Right forelimb (tissue), 1 donor: Measurements from ENCODE around the gene PLPP7.
"Not testable (repeated sequence)": the region's sequence is repeated elsewhere in the genome, so short reads cannot be mapped to it uniquely, and the experiment has no call there.

ENCODE experiments used
- DNase-seq: peaks from one replicate; pipeline ENCODE4 v3.0.0-alpha.2; 2018

The PLPP7 gene

DNA sequence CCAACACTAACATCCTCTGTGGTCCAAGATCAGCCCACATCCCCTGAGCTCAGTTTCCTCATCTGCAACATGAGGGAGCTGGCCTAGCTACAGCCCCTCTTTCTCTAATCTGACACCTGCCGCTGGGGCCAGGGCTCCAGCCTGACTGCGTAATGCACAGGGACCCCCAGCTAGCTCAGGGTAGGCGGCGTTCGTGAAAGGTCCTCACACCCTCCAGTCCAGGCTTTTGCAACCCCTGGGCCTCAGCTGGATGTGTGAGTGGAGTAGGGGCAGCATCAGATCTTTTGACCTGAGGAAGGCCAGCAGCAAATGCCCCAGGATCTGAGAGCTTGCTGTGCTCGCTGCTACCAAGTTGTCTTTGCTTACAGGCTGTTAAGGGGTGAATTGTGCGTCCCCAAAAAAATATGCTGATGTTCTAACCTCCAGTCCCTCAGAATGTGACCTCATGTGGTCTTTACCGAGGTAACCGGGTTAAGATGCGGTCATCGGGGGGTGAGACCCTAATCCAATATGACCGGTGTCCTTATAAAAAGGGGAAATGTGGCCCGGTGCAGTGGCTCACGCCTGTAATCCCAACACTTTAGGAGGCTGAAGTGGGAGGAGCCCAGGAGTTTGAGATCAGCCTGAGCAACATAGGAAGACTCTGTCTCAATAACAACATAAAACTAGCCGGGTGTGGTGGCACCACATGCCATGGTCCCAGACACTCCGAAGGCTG lies 47.8 kb downstream of the PLPP7 start:
- DNase-seq: peak; percentile 31

DNA sequence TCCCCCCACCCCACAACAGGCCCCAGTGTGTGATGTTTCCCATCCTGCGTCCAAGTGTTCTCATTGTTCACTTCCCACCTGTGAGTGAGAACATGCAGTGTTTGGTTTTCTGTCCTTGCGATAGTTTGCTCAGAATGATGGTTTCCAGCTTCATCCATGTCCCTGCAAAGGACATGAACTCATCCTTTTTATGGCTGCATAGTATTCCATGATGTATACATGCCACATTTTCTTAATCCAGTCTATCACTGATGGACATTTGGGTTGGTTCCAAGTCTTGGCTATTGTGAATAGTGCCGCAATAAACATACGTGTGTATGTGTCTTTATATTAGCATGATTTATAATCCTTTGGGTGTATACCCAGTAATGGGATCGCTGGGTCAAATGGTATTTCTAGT lies 49.7 kb downstream of the PLPP7 start:
- not testable (repeated sequence) for DNase-seq

DNA sequence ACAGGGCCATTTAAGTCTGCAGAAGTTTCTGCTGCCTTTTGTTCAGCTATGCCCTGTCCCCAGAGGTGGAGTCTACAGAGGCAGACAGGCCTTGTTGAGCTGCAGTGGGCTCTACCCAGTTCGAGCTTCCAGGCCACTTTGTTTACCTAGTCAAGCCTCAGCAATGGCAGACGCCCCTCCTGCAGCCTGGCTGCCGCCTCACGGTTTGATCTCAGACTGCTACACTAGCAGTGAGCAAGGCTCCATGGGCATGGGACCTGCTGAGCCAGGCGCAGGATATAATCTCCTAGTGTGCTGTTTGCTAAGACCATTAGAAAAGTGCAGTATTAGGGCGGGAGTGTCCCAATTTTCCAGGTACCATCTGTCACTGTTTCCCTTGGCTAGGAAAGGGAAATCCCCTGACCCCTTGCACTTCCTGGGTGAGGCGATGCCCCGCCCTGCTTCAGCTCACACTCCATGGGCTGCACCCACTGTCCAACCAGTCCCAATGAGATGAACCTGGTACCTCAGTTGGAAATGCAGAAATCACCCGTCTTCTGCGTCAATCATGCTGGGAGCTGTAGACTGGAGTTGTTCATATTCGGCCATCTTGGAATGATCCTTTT lies 55.5 kb downstream of the PLPP7 start:
- DNase-seq: not testable (repeated sequence)

DNA sequence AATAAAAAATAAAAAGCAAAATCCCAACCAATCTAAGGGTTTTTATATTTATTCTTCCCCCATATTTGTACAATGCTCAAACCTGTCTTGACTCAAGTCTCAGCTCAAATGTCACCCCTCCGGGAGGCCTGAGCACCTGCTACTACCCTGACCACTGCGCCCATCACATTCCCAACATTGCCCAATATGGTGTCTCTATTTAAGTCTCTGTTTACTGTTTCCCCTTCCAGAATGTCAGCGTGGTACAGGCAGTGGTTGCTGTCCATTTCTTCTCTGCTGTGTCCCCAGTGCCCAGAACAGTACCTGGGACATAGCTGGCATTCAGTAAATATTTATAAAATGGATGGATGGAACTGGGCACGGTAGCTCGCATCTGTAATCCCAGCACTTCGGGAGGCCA lies 57.0 kb downstream of the PLPP7 start:
- no peak for DNase-seq

DNA sequence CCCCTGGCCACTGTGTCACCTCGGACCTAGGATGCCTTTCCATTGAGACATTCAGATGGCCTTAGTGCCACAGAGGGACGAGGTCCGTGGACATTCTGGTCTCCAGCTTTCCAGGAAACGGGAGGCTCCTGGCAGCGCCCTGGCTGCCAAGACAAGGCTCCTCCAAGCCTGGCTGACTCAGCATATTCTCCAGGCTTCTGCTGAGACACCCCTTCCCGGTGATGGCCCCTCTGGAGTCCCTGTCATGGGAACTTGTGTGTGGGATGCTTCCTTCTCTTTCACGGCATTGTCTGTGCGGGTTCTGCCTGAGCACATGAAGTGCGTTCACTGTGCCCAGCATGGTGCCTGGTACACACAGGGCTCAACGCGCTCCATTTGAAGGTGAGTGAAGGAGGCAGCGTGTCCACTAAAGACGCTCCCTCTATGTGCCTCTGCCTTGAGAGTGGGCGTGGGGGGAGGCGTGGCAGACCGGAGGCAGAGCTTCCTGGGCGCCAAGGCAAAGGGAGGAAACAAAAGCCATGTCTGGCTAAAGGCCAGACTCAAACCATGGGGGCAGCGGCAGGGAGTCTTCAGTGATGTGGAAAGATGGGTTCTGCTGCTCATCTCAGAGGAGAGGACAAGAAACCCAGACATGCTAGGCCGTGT lies 58.0 kb downstream of the PLPP7 start:
- no peak for DNase-seq

DNA sequence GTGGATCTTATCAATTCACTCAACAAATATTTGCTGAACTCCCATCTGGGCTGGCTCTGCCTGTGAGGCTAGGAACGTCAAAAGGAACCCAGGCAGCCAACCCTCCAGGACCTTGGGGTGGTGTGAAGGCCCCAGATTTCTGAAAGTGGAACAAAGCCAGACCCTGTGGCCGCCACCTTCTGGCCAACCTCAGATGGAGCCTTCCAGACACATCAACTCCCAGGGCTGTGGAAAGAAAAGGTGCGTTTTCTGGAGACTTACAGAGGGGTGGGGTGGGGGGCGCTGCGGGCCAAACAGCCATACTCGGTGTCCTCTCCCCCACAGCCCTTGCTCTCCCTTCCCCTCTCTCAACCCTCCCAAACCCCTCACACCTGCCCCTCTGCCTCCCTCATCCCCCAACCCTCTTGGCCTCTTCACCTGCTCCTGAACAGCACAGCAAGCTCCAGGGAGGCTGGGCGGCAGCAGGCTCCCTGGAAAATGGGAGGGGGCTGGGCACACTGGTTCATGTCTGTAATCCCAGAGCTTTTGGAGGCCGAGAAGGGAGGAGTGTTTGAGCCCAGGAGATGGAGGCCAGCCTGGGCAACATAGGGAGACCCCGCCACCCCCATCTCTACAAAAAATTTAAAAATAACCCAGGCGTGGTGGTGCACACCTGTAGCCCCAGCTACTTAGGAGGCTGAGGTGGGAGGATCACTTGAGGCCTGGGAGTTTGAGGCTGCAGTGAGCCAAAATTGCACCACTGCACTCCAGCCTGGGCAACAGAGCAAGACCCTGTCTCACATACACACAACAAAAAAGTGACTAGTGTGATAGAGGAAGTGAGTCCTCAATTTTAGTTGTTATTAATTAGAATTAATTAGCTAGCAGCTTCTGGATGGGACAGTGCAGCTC lies 59.4 kb downstream of the PLPP7 start:
- no peak for DNase-seq

DNA sequence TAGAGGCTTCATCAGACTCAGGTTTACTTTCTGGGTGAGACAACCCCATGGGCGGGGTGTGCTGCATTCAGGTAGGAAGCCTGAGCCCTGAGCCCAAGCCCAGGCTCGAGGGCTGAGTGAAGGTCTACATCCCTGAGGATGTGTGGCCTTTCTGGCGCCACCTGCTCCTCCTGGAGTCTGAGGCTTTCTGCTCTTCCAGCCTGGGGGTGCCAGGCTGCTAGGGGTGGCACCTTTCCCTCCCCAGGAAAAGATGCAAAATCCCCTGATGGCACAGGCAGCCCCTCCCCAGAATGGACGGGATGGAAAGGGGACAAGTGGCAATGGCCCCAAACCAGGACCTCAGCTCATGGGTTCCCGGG lies 60.0 kb downstream of the PLPP7 start:
- DNase-seq: no peak

DNA sequence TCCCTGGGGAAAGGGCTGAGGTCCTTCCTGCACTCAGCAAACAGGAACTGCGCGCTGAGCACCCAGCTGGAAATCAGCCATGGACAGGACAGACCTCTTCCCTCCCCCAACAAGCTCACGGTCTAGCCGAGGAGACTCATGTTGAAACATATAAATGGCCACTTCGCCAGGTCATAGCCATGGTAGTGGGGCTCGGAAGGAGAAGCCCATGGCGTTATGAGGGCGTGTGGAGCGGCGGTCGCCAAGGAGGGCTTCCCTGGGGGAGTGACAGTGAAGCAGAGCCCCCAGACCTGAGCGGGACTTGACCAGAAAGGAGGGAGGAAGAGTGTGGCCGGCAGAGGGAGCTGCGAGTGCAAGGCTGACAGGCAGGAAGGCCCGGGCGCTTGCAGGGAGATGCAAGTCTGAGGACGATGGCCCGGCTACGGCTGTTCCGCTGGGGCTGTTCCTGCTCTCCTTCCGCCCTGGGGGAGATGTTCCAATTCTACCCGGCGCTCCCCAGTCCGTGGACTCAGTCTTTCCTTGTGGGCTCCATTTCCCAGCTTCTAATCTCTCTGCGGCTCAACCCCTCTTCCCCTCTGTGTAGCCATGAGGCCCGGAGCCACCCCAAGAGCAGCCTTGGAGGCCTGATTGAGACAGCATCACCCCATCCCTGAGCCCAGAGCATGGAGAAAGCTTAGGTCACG lies 60.5 kb downstream of the PLPP7 start:
- peak; percentile 90 for DNase-seq

DNA sequence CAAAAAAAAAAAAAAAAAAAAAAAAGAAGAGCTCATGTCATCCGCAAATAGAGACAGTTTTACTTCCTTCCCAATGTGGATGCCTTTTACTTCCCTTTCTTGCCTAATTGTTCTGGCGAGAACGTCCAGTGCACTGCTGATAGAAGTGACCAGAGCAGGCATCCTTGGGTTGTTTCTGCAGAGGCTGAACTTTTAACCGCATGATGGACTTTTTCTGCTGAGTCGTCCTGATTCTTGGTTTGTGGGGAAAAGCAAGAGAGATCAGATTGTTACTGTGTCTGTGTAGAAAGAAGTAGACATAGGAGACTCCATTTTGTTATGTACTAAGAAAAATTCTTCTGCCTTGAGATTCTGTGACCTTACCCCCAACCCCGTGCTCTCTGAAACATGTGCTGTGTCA lies 67.0 kb downstream of the PLPP7 start:
- DNase-seq: not testable (repeated sequence)

DNA sequence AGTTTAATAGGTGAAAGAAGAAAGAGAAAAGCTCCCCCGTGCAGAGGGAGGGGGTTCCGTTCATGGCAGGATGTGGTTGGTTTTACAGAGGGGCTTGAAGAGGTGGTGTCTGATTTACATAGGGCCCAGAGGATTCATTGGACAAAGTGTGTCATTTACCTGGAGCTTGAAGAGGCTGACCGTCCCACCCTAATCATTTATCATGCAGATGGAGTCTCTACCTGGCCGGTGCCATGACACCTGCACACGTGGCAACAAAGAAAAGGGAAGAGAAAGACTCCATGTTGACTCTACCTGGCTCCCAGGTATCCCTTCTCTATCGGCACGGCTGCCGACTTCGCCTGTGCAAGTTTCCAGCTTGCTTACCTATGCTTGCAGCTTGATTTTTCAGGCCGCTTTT lies 69.0 kb downstream of the PLPP7 start:
- DNase-seq: no peak
